Measurements from ENCODE around the gene PEX6. TPM values are rescaled to one million over a fixed set of nuclear protein-coding genes. Genes with fewer than 3 reads are reported as not detected.

The PEX6 gene
- total and polyA plus RNA-seq, 2 experiments from 2014 or later = 6.5 to 25.1 TPM

DNA sequence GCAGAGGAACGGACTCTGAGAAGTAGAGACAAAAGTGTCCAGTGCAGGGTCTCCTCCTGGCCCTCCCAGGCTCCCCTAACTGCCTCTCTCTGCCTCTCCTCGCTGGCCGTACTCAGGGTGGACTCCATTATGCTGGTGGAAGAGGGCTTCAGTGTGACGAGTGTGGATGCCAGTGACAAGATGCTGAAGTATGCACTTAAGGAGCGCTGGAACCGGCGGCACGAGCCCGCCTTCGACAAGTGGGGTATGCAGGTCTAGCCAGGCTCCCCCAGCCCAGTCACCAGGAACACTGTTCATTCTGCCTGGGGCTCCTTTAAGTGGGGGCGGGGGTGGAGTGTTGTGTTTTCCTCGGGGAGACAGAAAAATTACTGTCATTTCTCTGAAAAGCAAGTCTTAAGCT is 16.9 kb downstream of the PEX6 start:
- Histone ChIP-seq H3K27ac (ENCODE audit: low read depth) (no peak overlapping the region), H3F3A (replicated peaks; ENCODE audit: low read depth) (peaks cover 17% of the 10 kb centered on the region; the same call in 1 of the 2 replicates), H3K9me2 (ENCODE audit: insufficient read depth) (no peaks in the 10 kb centered on the region), H4K20me1 (replicated peaks; ENCODE audit: insufficient read depth) (no peaks in the 10 kb centered on the region), H3K4me3 (no peak overlapping the region), H3K79me2 (replicated peaks; ENCODE audit: insufficient read depth) (no peaks in the 10 kb centered on the region), H3K27me3 (ENCODE audit: insufficient read depth) (peaks cover 24% of the 10 kb centered on the region), H3K36me3 (ENCODE audit: insufficient read depth) (no peaks in the 10 kb centered on the region; the same call in 1 of the 2 replicates), H3K4me2 (no peak overlapping the region), H2AFZ (no peak overlapping the region), H3K4me1 (ENCODE audit: insufficient read depth) (peaks cover 7% of the 10 kb centered on the region; the same call in 1 of the 2 replicates)
- TF ChIP-seq, protein P1, sequence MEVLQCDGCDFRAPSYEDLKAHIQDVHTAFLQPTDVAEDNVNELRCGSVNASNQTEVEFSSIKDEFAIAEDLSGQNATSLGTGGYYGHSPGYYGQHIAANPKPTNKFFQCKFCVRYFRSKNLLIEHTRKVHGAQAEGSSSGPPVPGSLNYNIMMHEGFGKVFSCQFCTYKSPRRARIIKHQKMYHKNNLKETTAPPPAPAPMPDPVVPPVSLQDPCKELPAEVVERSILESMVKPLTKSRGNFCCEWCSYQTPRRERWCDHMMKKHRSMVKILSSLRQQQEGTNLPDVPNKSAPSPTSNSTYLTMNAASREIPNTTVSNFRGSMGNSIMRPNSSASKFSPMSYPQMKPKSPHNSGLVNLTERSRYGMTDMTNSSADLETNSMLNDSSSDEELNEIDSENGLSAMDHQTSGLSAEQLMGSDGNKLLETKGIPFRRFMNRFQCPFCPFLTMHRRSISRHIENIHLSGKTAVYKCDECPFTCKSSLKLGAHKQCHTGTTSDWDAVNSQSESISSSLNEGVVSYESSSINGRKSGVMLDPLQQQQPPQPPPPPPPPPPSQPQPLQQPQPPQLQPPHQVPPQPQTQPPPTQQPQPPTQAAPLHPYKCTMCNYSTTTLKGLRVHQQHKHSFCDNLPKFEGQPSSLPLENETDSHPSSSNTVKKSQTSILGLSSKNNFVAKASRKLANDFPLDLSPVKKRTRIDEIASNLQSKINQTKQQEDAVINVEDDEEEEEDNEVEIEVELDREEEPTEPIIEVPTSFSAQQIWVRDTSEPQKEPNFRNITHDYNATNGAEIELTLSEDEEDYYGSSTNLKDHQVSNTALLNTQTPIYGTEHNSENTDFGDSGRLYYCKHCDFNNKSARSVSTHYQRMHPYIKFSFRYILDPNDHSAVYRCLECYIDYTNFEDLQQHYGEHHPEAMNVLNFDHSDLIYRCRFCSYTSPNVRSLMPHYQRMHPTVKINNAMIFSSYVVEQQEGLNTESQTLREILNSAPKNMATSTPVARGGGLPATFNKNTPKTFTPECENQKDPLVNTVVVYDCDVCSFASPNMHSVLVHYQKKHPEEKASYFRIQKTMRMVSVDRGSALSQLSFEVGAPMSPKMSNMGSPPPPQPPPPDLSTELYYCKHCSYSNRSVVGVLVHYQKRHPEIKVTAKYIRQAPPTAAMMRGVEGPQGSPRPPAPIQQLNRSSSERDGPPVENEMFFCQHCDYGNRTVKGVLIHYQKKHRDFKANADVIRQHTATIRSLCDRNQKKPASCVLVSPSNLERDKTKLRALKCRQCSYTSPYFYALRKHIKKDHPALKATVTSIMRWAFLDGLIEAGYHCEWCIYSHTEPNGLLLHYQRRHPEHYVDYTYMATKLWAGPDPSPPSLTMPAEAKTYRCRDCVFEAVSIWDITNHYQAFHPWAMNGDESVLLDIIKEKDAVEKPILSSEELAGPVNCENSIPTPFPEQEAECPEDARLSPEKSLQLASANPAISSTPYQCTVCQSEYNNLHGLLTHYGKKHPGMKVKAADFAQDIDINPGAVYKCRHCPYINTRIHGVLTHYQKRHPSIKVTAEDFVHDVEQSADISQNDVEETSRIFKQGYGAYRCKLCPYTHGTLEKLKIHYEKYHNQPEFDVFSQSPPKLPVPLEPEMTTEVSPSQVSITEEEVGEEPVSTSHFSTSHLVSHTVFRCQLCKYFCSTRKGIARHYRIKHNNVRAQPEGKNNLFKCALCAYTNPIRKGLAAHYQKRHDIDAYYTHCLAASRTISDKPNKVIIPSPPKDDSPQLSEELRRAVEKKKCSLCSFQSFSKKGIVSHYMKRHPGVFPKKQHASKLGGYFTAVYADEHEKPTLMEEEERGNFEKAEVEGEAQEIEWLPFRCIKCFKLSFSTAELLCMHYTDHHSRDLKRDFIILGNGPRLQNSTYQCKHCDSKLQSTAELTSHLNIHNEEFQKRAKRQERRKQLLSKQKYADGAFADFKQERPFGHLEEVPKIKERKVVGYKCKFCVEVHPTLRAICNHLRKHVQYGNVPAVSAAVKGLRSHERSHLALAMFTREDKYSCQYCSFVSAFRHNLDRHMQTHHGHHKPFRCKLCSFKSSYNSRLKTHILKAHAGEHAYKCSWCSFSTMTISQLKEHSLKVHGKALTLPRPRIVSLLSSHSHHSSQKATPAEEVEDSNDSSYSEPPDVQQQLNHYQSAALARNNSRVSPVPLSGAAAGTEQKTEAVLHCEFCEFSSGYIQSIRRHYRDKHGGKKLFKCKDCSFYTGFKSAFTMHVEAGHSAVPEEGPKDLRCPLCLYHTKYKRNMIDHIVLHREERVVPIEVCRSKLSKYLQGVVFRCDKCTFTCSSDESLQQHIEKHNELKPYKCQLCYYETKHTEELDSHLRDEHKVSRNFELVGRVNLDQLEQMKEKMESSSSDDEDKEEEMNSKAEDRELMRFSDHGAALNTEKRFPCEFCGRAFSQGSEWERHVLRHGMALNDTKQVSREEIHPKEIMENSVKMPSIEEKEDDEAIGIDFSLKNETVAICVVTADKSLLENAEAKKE (CRISPR knock-in tag; IDR thresholded peaks at IDR 0.05) = no peak
- TF ChIP-seq CREB1 (CRISPR knock-in tag; IDR thresholded peaks at IDR 0.05; ENCODE audit: low read depth) = no peak
- TF ChIP-seq POLR2AphosphoS5 (IDR thresholded peaks at IDR 0.05; ENCODE audit: low read depth) = no peak
- TF ChIP-seq STAT1 (IDR thresholded peaks at IDR 0.05; ENCODE audit: unreplicated experiment) = no peak
- TF ChIP-seq ZNF331 (CRISPR knock-in tag; IDR thresholded peaks at IDR 0.05; ENCODE audit: low read depth) = no peak
- TF ChIP-seq ETS1 (IDR thresholded peaks at IDR 0.05) = no peak
- no peak for TF ChIP-seq CTCF (conservative IDR thresholded peaks at IDR 0.05; ENCODE audit: low read depth in 2 of 2)
- no peak for TF ChIP-seq EZH2phosphoT487 (IDR thresholded peaks at IDR 0.05; ENCODE audit: unreplicated experiment)
- TF ChIP-seq EZH2 (IDR thresholded peaks at IDR 0.05; ENCODE audit: low read depth, unreplicated experiment) = no peak
- Mint-ChIP-seq H3K36me3 (ENCODE audit: low read depth) (peaks cover 3% of the 10 kb centered on the region; the same call in 2 of the 3 replicates), H3K4me3 (peak overlapping the region; percentile 37; the same call in 1 of the 3 replicates), H3K27me3 (ENCODE audit: insufficient read depth, low read depth, poor library complexity) (peaks cover 25% of the 10 kb centered on the region), H3K4me1 (peaks cover 14% of the 10 kb centered on the region; the same call in 2 of the 3 replicates), H3K27ac (no peak overlapping the region), H3K9me3 (no peaks in the 10 kb centered on the region)
- ATAC-seq = no peak
- no peak for DNase-seq (ENCODE audit: low spot score)

Measured in GM23338 (cell line).